ENCODE results near the gene WDR73. TPM values are rescaled to one million over a fixed set of nuclear protein-coding genes. Genes with fewer than 3 reads are reported as not detected.

Gene WDR73
- polyA plus RNA-seq, 2 of the 4 experiments (the other 2 are of a cell fraction) = 41.0 to 44.7 TPM

DNA sequence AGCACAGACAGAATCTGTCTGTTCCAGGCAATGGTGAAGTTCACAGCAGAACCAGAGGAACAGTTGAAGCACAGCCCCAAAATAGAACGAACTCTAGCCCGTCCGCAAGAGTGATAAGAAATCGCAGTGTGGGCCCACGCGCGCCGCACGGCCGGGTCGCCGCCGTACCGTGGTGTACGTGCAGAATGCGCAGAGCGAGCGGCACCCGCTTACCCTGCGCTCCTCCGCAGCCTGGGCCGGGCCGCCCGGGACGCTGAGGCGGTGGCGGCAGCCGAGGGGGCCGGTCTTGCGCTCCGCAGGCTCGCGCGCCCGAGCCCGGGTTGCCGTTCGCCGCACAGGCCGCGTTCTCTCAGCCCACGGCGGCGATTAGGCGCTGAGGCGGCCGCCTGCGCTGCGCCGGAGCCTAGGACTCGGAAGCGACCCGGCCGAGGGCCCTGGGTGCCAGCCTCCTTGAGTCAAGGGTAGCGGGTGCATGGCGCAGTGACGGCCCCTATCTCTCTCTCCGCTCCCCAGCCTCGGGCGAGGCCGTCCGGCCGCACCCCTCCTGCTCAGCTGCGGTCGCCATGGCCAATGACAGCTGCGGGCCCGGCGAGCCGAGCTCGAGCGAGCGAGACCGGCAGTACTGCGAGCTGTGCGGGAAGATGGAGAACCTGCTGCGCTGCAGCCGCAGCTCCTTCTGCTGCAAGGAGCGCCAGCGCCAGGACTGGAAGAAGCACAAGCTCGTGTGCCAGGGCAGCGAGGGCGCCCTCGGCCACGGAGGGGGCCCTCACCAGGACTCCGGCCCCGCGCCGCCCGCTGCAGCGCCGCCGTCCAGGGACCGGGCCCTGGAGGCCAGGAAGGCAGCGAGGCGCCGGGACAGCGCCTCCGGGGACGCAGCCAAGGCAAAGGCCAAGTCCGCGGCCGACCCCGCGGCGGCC is 20.5 kb downstream of the WDR73 start:
- Histone ChIP-seq H3K4me2 (peak overlapping the region; percentile 87), H3K27ac (peak overlapping the region; percentile 63 to 87), H3K4me3 (peak overlapping the region; percentile 51), H3K4me1 (peaks cover 24% of the 10 kb centered on the region; the same call in 2 of the 3 replicates), H3K9me3 (no peaks in the 10 kb centered on the region)
- ATAC-seq = peak; percentile 72 to 77
- peak in 1 of 2 experiments; percentile 78 for DNase-seq (ENCODE audit: low read depth in 1 of 2, low spot score in 1 of 2)
- CTCF ChIA-PET = interaction anchor here (0.9 to 3.1 kb wide), 8 partner anchors 13 to 295 kb away, joined by 3 to 11 read pairs (median 4); partner anchors contain the start of gene WDR73
- FAIRE-seq = no peak
- WGBS (ENCODE audit: missing lambda C conversion rate) = 12% methylated on average over 36 of the region's 105 CpGs
- POLR2A ChIA-PET = interaction anchor here (0.7 kb wide), 1 partner anchor 83 kb away, joined by 12 read pairs; no protein-coding TSS in a partner anchor
- TF ChIP-seq, protein P1, sequence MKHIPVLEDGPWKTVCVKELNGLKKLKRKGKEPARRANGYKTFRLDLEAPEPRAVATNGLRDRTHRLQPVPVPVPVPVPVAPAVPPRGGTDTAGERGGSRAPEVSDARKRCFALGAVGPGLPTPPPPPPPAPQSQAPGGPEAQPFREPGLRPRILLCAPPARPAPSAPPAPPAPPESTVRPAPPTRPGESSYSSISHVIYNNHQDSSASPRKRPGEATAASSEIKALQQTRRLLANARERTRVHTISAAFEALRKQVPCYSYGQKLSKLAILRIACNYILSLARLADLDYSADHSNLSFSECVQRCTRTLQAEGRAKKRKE (CRISPR knock-in tag; IDR thresholded peaks at IDR 0.05; ENCODE audit: low read depth) = no peak
- TF ChIP-seq MAFK (IDR thresholded peaks at IDR 0.05; ENCODE audit: partially characterized antibody) = no peak
- TF ChIP-seq TFCP2L1 (CRISPR knock-in tag; IDR thresholded peaks at IDR 0.05) = no peak
- TF ChIP-seq EP300 (IDR thresholded peaks at IDR 0.05) = no peak
- no peak; a peak in 2 of 5 replicates for TF ChIP-seq RAD21 (conservative IDR thresholded peaks at IDR 0.05 in 1 of 2, IDR thresholded peaks at IDR 0.05 in 1 of 2)
- TF ChIP-seq KDM1A (IDR thresholded peaks at IDR 0.05; ENCODE audit: low read depth) = no peak
- peak; percentile 35 for TF ChIP-seq POLR2A (IDR thresholded peaks at IDR 0.05; ENCODE audit: low read length)
- no peak for TF ChIP-seq HOXA7 (CRISPR knock-in tag; IDR thresholded peaks at IDR 0.05)
- TF ChIP-seq, protein P2, sequence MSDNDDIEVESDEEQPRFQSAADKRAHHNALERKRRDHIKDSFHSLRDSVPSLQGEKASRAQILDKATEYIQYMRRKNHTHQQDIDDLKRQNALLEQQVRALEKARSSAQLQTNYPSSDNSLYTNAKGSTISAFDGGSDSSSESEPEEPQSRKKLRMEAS (IDR thresholded peaks at IDR 0.05) = peak; percentile 74
- no peak for TF ChIP-seq EHMT2 (IDR thresholded peaks at IDR 0.05; ENCODE audit: low read depth)
- TF ChIP-seq, protein P3, sequence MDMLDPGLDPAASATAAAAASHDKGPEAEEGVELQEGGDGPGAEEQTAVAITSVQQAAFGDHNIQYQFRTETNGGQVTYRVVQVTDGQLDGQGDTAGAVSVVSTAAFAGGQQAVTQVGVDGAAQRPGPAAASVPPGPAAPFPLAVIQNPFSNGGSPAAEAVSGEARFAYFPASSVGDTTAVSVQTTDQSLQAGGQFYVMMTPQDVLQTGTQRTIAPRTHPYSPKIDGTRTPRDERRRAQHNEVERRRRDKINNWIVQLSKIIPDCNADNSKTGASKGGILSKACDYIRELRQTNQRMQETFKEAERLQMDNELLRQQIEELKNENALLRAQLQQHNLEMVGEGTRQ (IDR thresholded peaks at IDR 0.05) = no peak
- no peak for TF ChIP-seq RARB (CRISPR knock-in tag; IDR thresholded peaks at IDR 0.05)
- TF ChIP-seq RFX5 (IDR thresholded peaks at IDR 0.05) = no peak
- no peak for TF ChIP-seq MYC (IDR thresholded peaks at IDR 0.05; ENCODE audit: borderline replicate concordance, low read length)
- TF ChIP-seq, protein P4, sequence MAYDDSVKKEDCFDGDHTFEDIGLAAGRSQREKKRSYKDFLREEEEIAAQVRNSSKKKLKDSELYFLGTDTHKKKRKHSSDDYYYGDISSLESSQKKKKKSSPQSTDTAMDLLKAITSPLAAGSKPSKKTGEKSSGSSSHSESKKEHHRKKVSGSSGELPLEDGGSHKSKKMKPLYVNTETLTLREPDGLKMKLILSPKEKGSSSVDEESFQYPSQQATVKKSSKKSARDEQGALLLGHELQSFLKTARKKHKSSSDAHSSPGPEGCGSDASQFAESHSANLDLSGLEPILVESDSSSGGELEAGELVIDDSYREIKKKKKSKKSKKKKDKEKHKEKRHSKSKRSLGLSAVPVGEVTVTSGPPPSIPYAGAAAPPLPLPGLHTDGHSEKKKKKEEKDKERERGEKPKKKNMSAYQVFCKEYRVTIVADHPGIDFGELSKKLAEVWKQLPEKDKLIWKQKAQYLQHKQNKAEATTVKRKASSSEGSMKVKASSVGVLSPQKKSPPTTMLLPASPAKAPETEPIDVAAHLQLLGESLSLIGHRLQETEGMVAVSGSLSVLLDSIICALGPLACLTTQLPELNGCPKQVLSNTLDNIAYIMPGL (CRISPR knock-in tag; IDR thresholded peaks at IDR 0.05; ENCODE audit: borderline replicate concordance) = no peak
- TF ChIP-seq TP53 (CRISPR knock-in tag; IDR thresholded peaks at IDR 0.05) = no peak
- TF ChIP-seq RCOR1 (IDR thresholded peaks at IDR 0.05; ENCODE audit: low read depth, low read length) = no peak
- TF ChIP-seq KDM5A (IDR thresholded peaks at IDR 0.05) = no peak
- TF ChIP-seq, protein P5, sequence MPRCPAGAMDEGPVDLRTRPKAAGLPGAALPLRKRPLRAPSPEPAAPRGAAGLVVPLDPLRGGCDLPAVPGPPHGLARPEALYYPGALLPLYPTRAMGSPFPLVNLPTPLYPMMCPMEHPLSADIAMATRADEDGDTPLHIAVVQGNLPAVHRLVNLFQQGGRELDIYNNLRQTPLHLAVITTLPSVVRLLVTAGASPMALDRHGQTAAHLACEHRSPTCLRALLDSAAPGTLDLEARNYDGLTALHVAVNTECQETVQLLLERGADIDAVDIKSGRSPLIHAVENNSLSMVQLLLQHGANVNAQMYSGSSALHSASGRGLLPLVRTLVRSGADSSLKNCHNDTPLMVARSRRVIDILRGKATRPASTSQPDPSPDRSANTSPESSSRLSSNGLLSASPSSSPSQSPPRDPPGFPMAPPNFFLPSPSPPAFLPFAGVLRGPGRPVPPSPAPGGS (IDR thresholded peaks at IDR 0.05) = no peak
- TF ChIP-seq SMC3 (IDR thresholded peaks at IDR 0.05) = peak; percentile 22; the same call in 2 of the 3 replicates
- no peak for TF ChIP-seq HDAC2 (IDR thresholded peaks at IDR 0.05)
- TF ChIP-seq HOXB13 (CRISPR knock-in tag; IDR thresholded peaks at IDR 0.05; ENCODE audit: low read depth) = no peak
- no peak for TF ChIP-seq PHF8 (IDR thresholded peaks at IDR 0.05; ENCODE audit: borderline replicate concordance, low read depth)
- TF ChIP-seq, protein P6, sequence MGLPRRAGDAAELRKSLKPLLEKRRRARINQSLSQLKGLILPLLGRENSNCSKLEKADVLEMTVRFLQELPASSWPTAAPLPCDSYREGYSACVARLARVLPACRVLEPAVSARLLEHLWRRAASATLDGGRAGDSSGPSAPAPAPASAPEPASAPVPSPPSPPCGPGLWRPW (IDR thresholded peaks at IDR 0.05) = no peak
- no peak for TF ChIP-seq NPAS2 (CRISPR knock-in tag; IDR thresholded peaks at IDR 0.05; ENCODE audit: borderline replicate concordance)
- TF ChIP-seq, protein P7, sequence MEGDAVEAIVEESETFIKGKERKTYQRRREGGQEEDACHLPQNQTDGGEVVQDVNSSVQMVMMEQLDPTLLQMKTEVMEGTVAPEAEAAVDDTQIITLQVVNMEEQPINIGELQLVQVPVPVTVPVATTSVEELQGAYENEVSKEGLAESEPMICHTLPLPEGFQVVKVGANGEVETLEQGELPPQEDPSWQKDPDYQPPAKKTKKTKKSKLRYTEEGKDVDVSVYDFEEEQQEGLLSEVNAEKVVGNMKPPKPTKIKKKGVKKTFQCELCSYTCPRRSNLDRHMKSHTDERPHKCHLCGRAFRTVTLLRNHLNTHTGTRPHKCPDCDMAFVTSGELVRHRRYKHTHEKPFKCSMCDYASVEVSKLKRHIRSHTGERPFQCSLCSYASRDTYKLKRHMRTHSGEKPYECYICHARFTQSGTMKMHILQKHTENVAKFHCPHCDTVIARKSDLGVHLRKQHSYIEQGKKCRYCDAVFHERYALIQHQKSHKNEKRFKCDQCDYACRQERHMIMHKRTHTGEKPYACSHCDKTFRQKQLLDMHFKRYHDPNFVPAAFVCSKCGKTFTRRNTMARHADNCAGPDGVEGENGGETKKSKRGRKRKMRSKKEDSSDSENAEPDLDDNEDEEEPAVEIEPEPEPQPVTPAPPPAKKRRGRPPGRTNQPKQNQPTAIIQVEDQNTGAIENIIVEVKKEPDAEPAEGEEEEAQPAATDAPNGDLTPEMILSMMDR (IDR thresholded peaks at IDR 0.05) = peak; percentile 31; the same call in 2 of the 3 replicates
- no peak for TF ChIP-seq NFE2L2 (conservative IDR thresholded peaks at IDR 0.05; ENCODE audit: low read length)
- TF ChIP-seq MAZ (IDR thresholded peaks at IDR 0.05; ENCODE audit: borderline replicate concordance, low read depth, low read length) = 0 out of 2 replicates have a peak, but pooled peaks have one; percentile 17
- no peak for TF ChIP-seq GATA3 (IDR thresholded peaks at IDR 0.05; ENCODE audit: borderline replicate concordance)
- no peak for TF ChIP-seq POLR2AphosphoS2 (conservative IDR thresholded peaks at IDR 0.05; ENCODE audit: low read length)
- no peak for TF ChIP-seq NR3C1 (IDR thresholded peaks at IDR 0.05)
- no peak for TF ChIP-seq CHD2 (IDR thresholded peaks at IDR 0.05; ENCODE audit: low read length, partially characterized antibody)
- peak in 1 of 2 experiments; percentile 72; a peak in 2 of 5 replicates for TF ChIP-seq JUN (IDR thresholded peaks at IDR 0.05)
- TF ChIP-seq RNF2 (IDR thresholded peaks at IDR 0.05; ENCODE audit: borderline replicate concordance, low read depth) = peak; percentile 70; the same call in 1 of the 2 replicates
